Kidney (tissue), 14 donors: ENCODE results near the gene ERO1A. TPM values are rescaled to one million over a fixed set of nuclear protein-coding genes. Genes with fewer than 3 reads are reported as not detected.

Experiments used
- DNase-seq, 5 donors: peaks; one replicate each; pipeline ENCODE4 v3.0.0-alpha.2; 2013 to 2020
- FAIRE-seq: peaks from 2 replicates; lab custom pipeline; 2012; peaks lifted over from hg19 to GRCh38; lab: Jason Lieb, UNC
- H3K27ac ChIP-seq, 2 donors: one replicate each; pipeline ENCODE4 v1.7.0; 2013; ENCODE audit warnings: low read depth in 2 of 2, low read length in 2 of 2, inconsistent platforms in 1 of 2
- H3K27me3 ChIP-seq: one replicate; pipeline ENCODE4 v1.7.1; 2013; ENCODE audit warnings: low read length, inconsistent platforms; ENCODE audit not compliant: control insufficient read depth, insufficient read depth
- H3K36me3 ChIP-seq, 3 donors: one replicate each; pipeline versions ENCODE4 v1.7.0 to v1.7.1; 2013; ENCODE audit warnings: low read length in 3 of 3, control low read depth in 1 of 3, inconsistent platforms in 1 of 3; ENCODE audit not compliant: insufficient read depth in 3 of 3, control insufficient read depth in 2 of 3
- H3K4me1 ChIP-seq, 3 donors: one replicate each; pipeline versions ENCODE4 v1.7.0 to v1.7.1; 2013; ENCODE audit warnings: low read length in 3 of 3, inconsistent platforms in 1 of 3, low read depth in 1 of 3; ENCODE audit not compliant: control insufficient read depth in 2 of 3, insufficient read depth in 2 of 3
- H3K4me3 ChIP-seq, 3 donors: one replicate each; pipeline versions ENCODE4 v1.7.0 to v1.8.1; 2013; ENCODE audit warnings: low read length in 3 of 3, control low read depth in 1 of 3, inconsistent platforms in 1 of 3
- H3K9ac ChIP-seq, 3 donors: one replicate each; pipeline versions ENCODE4 v1.7.0 to v1.7.1; 2013; ENCODE audit warnings: low read length in 3 of 3, control low read depth in 1 of 3, inconsistent platforms in 1 of 3
- H3K9me3 ChIP-seq, 3 donors: one replicate each; pipeline versions ENCODE4 v1.7.0 to v1.7.1; 2013; ENCODE audit warnings: low read length in 3 of 3, control low read depth in 1 of 3, inconsistent platforms in 1 of 3; ENCODE audit not compliant: control insufficient read depth in 2 of 3, insufficient read depth in 1 of 3
- intact Hi-C: fragments of 100-400 bp; cut with DNase I; formaldehyde crosslinking; loops from one replicate; pipeline ENCODE4 v1.11.1; 2022
- polyA plus RNA-seq: library from polyadenylated mRNA; stranded (reverse); fragments of 350-450 nt; fragmentation: Illumina TruSeq; extraction: RNeasy Lipid Tissue Mini Kit (QIAGEN cat#74804); gene quantifications from one replicate; pipeline ENCODE4 v1.2.3, GENCODE V29; 2014; ENCODE audit warnings: low read depth, low replicate concordance; ENCODE audit not compliant: insufficient read depth
- total RNA-seq: library from RNA; stranded (reverse); fragmentation: NEBNext Ultra II Directional; extraction: Animal tissue kit (Norgen Biotek cat#: 25700); gene quantifications from one replicate; pipeline ENCODE4 v1.2.1, GENCODE V29; 2021
- TF ChIP-seq, protein P1 (sequence below): IDR thresholded peaks from 3 replicates; pipeline ENCODE4 v1.5.1; 2012; ENCODE audit warnings: mild to moderate bottlenecking, moderate library complexity, borderline replicate concordance; ENCODE audit not compliant: insufficient read depth; ENCODE audit errors: extremely low read depth
- donor health status: control.
- donor health status: control.
- donor health status: control.
- donor health status: control.
- donor health status: control.
- donor health status: DM: yes; HTN: yes; CAD: no.
- donor health status: Normal renal cell carcinoma (clear cell type).

Gene ERO1A
- total and polyA plus RNA-seq, 2 donors from 2014 or later = 8.6 to 40.5 TPM

DNA sequence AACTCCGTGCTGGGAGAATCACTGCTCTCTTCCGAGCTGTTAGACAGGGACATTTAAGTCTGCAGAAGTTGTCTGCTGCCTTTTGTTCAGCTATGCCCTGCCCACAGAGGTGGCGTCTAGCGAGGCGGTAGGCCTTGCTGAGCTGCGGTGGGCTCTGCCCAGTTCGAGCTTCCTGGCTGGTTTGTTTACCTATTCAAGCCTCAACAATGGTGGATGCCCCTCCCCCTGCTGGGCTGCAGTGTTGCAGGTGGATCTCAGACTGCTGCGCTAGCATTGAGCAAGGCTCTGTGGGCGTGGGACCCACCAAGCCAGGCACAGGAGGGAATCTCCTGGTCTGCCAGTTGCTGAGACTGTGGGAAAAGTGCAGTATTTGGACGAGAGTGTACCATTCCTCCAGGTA lies 99.0 kb downstream of the ERO1A start:
- Histone ChIP-seq H3K27me3 (no peaks in the 10 kb centered on the region), H3K36me3 (no peaks in the 10 kb centered on the region), H3K4me1 (no peaks in the 10 kb centered on the region), H3K27ac (no peak overlapping the region), H3K4me3 (no peak overlapping the region), H3K9me3 (no peaks in the 10 kb centered on the region), H3K9ac (no peak overlapping the region)
- FAIRE-seq (no peak), DNase-seq (no peak)
- TF ChIP-seq, protein P1, sequence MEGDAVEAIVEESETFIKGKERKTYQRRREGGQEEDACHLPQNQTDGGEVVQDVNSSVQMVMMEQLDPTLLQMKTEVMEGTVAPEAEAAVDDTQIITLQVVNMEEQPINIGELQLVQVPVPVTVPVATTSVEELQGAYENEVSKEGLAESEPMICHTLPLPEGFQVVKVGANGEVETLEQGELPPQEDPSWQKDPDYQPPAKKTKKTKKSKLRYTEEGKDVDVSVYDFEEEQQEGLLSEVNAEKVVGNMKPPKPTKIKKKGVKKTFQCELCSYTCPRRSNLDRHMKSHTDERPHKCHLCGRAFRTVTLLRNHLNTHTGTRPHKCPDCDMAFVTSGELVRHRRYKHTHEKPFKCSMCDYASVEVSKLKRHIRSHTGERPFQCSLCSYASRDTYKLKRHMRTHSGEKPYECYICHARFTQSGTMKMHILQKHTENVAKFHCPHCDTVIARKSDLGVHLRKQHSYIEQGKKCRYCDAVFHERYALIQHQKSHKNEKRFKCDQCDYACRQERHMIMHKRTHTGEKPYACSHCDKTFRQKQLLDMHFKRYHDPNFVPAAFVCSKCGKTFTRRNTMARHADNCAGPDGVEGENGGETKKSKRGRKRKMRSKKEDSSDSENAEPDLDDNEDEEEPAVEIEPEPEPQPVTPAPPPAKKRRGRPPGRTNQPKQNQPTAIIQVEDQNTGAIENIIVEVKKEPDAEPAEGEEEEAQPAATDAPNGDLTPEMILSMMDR = no peak
- intact Hi-C loops = no loop called here

DNA sequence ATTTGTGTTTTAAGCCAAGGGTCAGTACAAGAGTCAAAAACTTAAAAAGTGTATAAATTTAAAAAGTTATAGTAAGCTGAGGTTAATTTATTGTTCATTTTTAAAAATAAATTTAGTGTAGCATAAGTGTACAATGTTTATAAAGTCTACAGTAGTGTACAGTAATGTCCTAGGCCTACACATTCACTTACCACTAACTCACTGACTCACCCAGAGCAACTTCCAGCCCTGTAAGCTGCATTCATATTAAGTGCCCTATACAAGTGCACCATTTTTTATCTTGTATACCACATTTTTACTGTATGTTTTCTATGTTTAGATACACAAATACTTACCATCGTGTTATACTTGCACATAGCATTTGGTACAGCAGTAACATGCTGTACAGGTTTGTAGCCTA lies 105.0 kb downstream of the ERO1A start:
- H3K9ac ChIP-seq = no peak overlapping the region
- TF ChIP-seq, protein P1 = no peak
- FAIRE-seq = peak; percentile 23

More for the DNA sequence above, 105.0 kb downstream of the ERO1A start:
- Histone ChIP-seq H3K36me3 (no peaks in the 10 kb centered on the region), H3K4me1 (no peaks in the 10 kb centered on the region), H3K4me3 (no peak overlapping the region), H3K9me3 (no peaks in the 10 kb centered on the region), H3K27me3 (no peaks in the 10 kb centered on the region), H3K27ac (no peak overlapping the region)
- DNase-seq = no peak
- intact Hi-C loops = no loop called here

Other genes with a start within 250 kb of the ERO1A start
- 7.3 TPM for gene TXNDC16, start 143.1 kb downstream of the ERO1A start, total RNA-seq
- gene TXNDC16, start 143.1 kb downstream of the ERO1A start, polyA plus RNA-seq = 2.6 TPM
- 0.54 TPM for gene GPR137C, start 142.7 kb downstream of the ERO1A start, total RNA-seq
- 0.24 TPM for gene GPR137C, start 142.7 kb downstream of the ERO1A start, polyA plus RNA-seq
- gene PSMC6, start 11.6 kb upstream of the ERO1A start, total RNA-seq = 66.3 TPM
- gene PSMC6, start 11.6 kb upstream of the ERO1A start, polyA plus RNA-seq = 81.4 TPM
- 11.5 TPM for gene STYX, start 34.6 kb upstream of the ERO1A start, total RNA-seq
- 4.3 TPM for gene STYX, start 34.6 kb upstream of the ERO1A start, polyA plus RNA-seq
- 22.2 TPM for gene GNPNAT1, start 96.0 kb upstream of the ERO1A start, total RNA-seq
- gene GNPNAT1, start 96.0 kb upstream of the ERO1A start, polyA plus RNA-seq = 13.8 TPM